PFSK-1 (cell line): ENCODE measurements around the gene FBLN2.

ENCODE experiments used
- POLR2AphosphoS5 ChIP-seq: IDR thresholded peaks from 2 replicates; pipeline ENCODE4 v1.6.1; 2012; ENCODE audit warnings: low read depth, mild to moderate bottlenecking, control low read depth, low read length, moderate library complexity
- REST ChIP-seq, 2 experiments: IDR thresholded peaks; 2 replicates each; pipeline versions ENCODE4 v1.6.1 to v1.8.0; 2011 to 2012; ENCODE audit warnings: low read depth in 2 of 2, low read length in 2 of 2, control low read depth in 1 of 2, inconsistent platforms in 1 of 2, mild to moderate bottlenecking in 1 of 2, moderate library complexity in 1 of 2; ENCODE audit not compliant: insufficient read depth in 1 of 2
- SIN3A ChIP-seq: IDR thresholded peaks from 2 replicates; pipeline ENCODE4 v1.6.1; 2012; ENCODE audit warnings: mild to moderate bottlenecking, low read length, moderate library complexity, borderline replicate concordance; ENCODE audit not compliant: insufficient read depth

GRCh38 chr3:13663781-13664535 lies 115.0 kb downstream of the FBLN2 start:
- TF ChIP-seq REST (IDR thresholded peaks at IDR 0.05; ENCODE audit: insufficient read depth in 1 of 2, low read depth in 2 of 2, low read length in 2 of 2) (no peak), POLR2AphosphoS5 (no peak), SIN3A (no peak)
